ENCODE measurements around the gene JUNB.

DNA sequence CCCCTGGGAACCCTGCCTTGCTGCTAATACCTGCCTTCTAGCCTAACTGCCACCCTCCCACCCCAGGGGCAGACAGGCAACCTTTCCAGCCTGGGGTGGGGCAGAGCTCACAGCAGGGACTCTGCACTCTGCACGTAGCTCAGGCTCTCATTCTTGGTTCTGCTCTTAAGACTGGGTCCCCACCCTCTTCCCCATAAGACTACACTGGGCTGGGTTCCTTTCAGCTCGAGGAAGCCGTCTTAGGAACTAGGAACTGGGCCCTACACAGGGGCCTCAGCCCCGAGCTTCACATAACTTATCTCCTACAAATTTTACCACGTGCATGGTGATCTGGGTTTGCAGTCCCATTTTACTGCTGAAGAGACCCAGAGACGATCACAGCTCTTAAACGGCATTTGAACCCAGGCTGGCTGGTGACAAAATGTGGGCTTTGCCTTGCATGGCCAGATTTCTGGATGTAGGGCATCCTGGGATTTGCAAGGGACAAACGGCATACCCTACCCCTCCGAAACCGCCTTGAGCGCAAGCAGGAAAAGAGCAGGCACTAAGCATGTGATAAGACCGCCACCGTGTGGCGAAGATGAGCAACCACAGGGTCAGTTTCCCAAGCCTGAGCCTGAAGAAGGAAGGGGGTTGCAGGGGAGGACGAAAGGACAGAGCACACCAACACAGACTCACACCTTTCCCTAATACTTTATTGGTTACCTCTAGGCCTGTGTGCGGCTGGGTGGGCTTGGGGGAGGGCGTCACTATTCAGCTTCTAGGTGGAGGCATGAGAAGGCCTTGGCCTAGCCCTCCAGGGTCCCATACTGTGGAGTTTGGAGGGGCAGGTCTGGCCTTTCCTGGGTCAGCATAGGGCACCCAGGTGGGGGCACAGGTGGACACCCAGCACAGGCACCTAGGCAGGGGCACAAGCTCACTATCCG is 5.1 kb downstream of the JUNB start:
- TF ChIP-seq, protein P1, sequence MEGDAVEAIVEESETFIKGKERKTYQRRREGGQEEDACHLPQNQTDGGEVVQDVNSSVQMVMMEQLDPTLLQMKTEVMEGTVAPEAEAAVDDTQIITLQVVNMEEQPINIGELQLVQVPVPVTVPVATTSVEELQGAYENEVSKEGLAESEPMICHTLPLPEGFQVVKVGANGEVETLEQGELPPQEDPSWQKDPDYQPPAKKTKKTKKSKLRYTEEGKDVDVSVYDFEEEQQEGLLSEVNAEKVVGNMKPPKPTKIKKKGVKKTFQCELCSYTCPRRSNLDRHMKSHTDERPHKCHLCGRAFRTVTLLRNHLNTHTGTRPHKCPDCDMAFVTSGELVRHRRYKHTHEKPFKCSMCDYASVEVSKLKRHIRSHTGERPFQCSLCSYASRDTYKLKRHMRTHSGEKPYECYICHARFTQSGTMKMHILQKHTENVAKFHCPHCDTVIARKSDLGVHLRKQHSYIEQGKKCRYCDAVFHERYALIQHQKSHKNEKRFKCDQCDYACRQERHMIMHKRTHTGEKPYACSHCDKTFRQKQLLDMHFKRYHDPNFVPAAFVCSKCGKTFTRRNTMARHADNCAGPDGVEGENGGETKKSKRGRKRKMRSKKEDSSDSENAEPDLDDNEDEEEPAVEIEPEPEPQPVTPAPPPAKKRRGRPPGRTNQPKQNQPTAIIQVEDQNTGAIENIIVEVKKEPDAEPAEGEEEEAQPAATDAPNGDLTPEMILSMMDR (IDR thresholded peaks at IDR 0.05), result peak; percentile 90
- TF ChIP-seq EZH2phosphoT487 (IDR thresholded peaks at IDR 0.05) (no peak), EZH2 (IDR thresholded peaks at IDR 0.05) (no peak)

Data from neural progenitor cell (in vitro differentiated cells).